ENCODE data around the gene LRBA.
A peak's percentile ranks its signal among the peaks of the same experiment; 100 is the strongest.
"Not testable (repeated sequence)": the region's sequence is repeated elsewhere in the genome, so short reads cannot be mapped to it uniquely, and the experiment has no call there.

Gene LRBA

GRCh38 chr4:150931005-150931404 lies 84.1 kb downstream of the LRBA start:
- peaks cover 17% of the 10 kb centered on the region for H3K36me3 Mint-ChIP-seq (ENCODE audit: low read depth)
- ATAC-seq (no peak), DNase-seq (no peak)
- no peaks in the 10 kb centered on the region for H3K27me3 Mint-ChIP-seq
- no peak overlapping the region for H3K27ac Mint-ChIP-seq
- no peaks in the 10 kb centered on the region for H3K9me3 Mint-ChIP-seq
- no peak overlapping the region for H3K4me3 Mint-ChIP-seq
- H3K4me1 Mint-ChIP-seq: peaks cover 1% of the 10 kb centered on the region

- H3K9me3 Mint-ChIP-seq: no peaks in the 10 kb centered on the region
- H3K4me1 Mint-ChIP-seq: no peaks in the 10 kb centered on the region
- no peak overlapping the region for H3K27ac Mint-ChIP-seq
- ATAC-seq (no peak), DNase-seq (no peak)
- no peaks in the 10 kb centered on the region for H3K27me3 Mint-ChIP-seq
- peaks cover 42% of the 10 kb centered on the region for H3K36me3 Mint-ChIP-seq (ENCODE audit: low read depth)
- H3K4me3 Mint-ChIP-seq: no peak overlapping the region
Measured at GRCh38 chr4:150923945-150924344, 91.1 kb downstream of the LRBA start.

- not testable (repeated sequence) for H3K27ac Mint-ChIP-seq, DNase-seq, H3K27me3 Mint-ChIP-seq, H3K9me3 Mint-ChIP-seq, H3K4me3 Mint-ChIP-seq, H3K4me1 Mint-ChIP-seq, ATAC-seq
- H3K36me3 Mint-ChIP-seq (ENCODE audit: low read depth): peaks cover 42% of the 10 kb centered on the region
Measured at GRCh38 chr4:150921486-150921885, 93.6 kb downstream of the LRBA start.

GRCh38 chr4:150918562-150918961 lies 96.5 kb downstream of the LRBA start:
- H3K27ac Mint-ChIP-seq, DNase-seq, H3K9me3 Mint-ChIP-seq, H3K4me1 Mint-ChIP-seq, ATAC-seq, H3K27me3 Mint-ChIP-seq, H3K4me3 Mint-ChIP-seq: not testable (repeated sequence)
- peaks cover 51% of the 10 kb centered on the region for H3K36me3 Mint-ChIP-seq (ENCODE audit: low read depth)

GRCh38 chr4:150911326-150911725 lies 103.8 kb downstream of the LRBA start:
- no peak overlapping the region for H3K4me3 Mint-ChIP-seq
- peaks cover 21% of the 10 kb centered on the region for H3K9me3 Mint-ChIP-seq
- no peak overlapping the region for H3K27ac Mint-ChIP-seq
- no peak for DNase-seq
- no peaks in the 10 kb centered on the region for H3K27me3 Mint-ChIP-seq
- peaks cover 13% of the 10 kb centered on the region for H3K4me1 Mint-ChIP-seq
- no peak for ATAC-seq
- peaks cover 77% of the 10 kb centered on the region for H3K36me3 Mint-ChIP-seq (ENCODE audit: low read depth)

- H3K4me3 Mint-ChIP-seq: peak overlapping the region; percentile 13
- ATAC-seq (no peak), DNase-seq (no peak)
- H3K9me3 Mint-ChIP-seq: peaks cover 21% of the 10 kb centered on the region
- peaks cover 15% of the 10 kb centered on the region for H3K4me1 Mint-ChIP-seq
- no peaks in the 10 kb centered on the region for H3K27me3 Mint-ChIP-seq
- peaks cover 69% of the 10 kb centered on the region for H3K36me3 Mint-ChIP-seq (ENCODE audit: low read depth)
- H3K27ac Mint-ChIP-seq: no peak overlapping the region
Measured at GRCh38 chr4:150909116-150909515, 106.0 kb downstream of the LRBA start.

- Mint-ChIP-seq H3K27ac (no peak overlapping the region), H3K4me3 (no peak overlapping the region), H3K9me3 (peaks cover 14% of the 10 kb centered on the region), H3K27me3 (no peaks in the 10 kb centered on the region), H3K4me1 (peaks cover 18% of the 10 kb centered on the region), H3K36me3 (ENCODE audit: low read depth) (peaks cover 67% of the 10 kb centered on the region)
- DNase-seq: no peak
- no peak for ATAC-seq
Measured at GRCh38 chr4:150906987-150907633, 108.0 kb downstream of the LRBA start.

GRCh38 chr4:150904671-150905070 lies 110.4 kb downstream of the LRBA start:
- no peak for ATAC-seq
- Mint-ChIP-seq H3K27me3 (no peaks in the 10 kb centered on the region), H3K4me1 (peaks cover 14% of the 10 kb centered on the region), H3K4me3 (no peak overlapping the region), H3K36me3 (ENCODE audit: low read depth) (peaks cover 56% of the 10 kb centered on the region), H3K9me3 (no peaks in the 10 kb centered on the region), H3K27ac (no peak overlapping the region)
- no peak for DNase-seq

GRCh38 chr4:150903603-150904002 lies 111.5 kb downstream of the LRBA start:
- Mint-ChIP-seq H3K36me3 (ENCODE audit: low read depth) (peaks cover 56% of the 10 kb centered on the region), H3K4me1 (peaks cover 7% of the 10 kb centered on the region), H3K4me3 (no peak overlapping the region)

GRCh38 chr4:150896497-150896896 lies 118.6 kb downstream of the LRBA start:
- H3K4me1 Mint-ChIP-seq: no peaks in the 10 kb centered on the region
- DNase-seq (no peak), ATAC-seq (no peak)
- H3K4me3 Mint-ChIP-seq: no peak overlapping the region
- H3K27me3 Mint-ChIP-seq: no peaks in the 10 kb centered on the region
- no peak overlapping the region for H3K27ac Mint-ChIP-seq
- H3K36me3 Mint-ChIP-seq (ENCODE audit: low read depth): peaks cover 45% of the 10 kb centered on the region
- no peaks in the 10 kb centered on the region for H3K9me3 Mint-ChIP-seq

More at GRCh38 chr4:150903603-150904002, 111.5 kb downstream of the LRBA start:
- Mint-ChIP-seq H3K27ac (no peak overlapping the region), H3K27me3 (no peaks in the 10 kb centered on the region), H3K9me3 (no peaks in the 10 kb centered on the region)
- ATAC-seq (peak; percentile 15), DNase-seq (no peak)

GRCh38 chr4:150890246-150890645 lies 124.8 kb downstream of the LRBA start:
- no peak for DNase-seq
- H3K9me3 Mint-ChIP-seq: no peaks in the 10 kb centered on the region
- no peaks in the 10 kb centered on the region for H3K27me3 Mint-ChIP-seq
- no peak overlapping the region for H3K4me3 Mint-ChIP-seq
- H3K36me3 Mint-ChIP-seq (ENCODE audit: low read depth): peaks cover 43% of the 10 kb centered on the region
- no peak for ATAC-seq
- H3K27ac Mint-ChIP-seq: peak overlapping the region; percentile 2
- H3K4me1 Mint-ChIP-seq: peaks cover 14% of the 10 kb centered on the region

GRCh38 chr4:150889306-150889705 lies 125.8 kb downstream of the LRBA start:
- H3K9me3 Mint-ChIP-seq: no peaks in the 10 kb centered on the region
- H3K36me3 Mint-ChIP-seq (ENCODE audit: low read depth): peaks cover 41% of the 10 kb centered on the region
- H3K27ac Mint-ChIP-seq: no peak overlapping the region
- H3K4me1 Mint-ChIP-seq: peaks cover 21% of the 10 kb centered on the region
- DNase-seq (no peak), ATAC-seq (no peak)
- H3K27me3 Mint-ChIP-seq: no peaks in the 10 kb centered on the region
- no peak overlapping the region for H3K4me3 Mint-ChIP-seq

GRCh38 chr4:150888625-150889024 lies 126.5 kb downstream of the LRBA start:
- H3K4me1 Mint-ChIP-seq: peaks cover 21% of the 10 kb centered on the region
- peaks cover 42% of the 10 kb centered on the region for H3K36me3 Mint-ChIP-seq (ENCODE audit: low read depth)
- H3K27me3 Mint-ChIP-seq: no peaks in the 10 kb centered on the region
- H3K4me3 Mint-ChIP-seq: no peak overlapping the region
- no peak overlapping the region for H3K27ac Mint-ChIP-seq
- no peaks in the 10 kb centered on the region for H3K9me3 Mint-ChIP-seq
- ATAC-seq: no peak
- DNase-seq: no peak

- peaks cover 21% of the 10 kb centered on the region for H3K4me1 Mint-ChIP-seq
- H3K27me3 Mint-ChIP-seq: no peaks in the 10 kb centered on the region
- DNase-seq (no peak), ATAC-seq (no peak)
- no peak overlapping the region for H3K27ac Mint-ChIP-seq
- no peaks in the 10 kb centered on the region for H3K9me3 Mint-ChIP-seq
- peaks cover 41% of the 10 kb centered on the region for H3K36me3 Mint-ChIP-seq (ENCODE audit: low read depth)
- no peak overlapping the region for H3K4me3 Mint-ChIP-seq
Measured at GRCh38 chr4:150888217-150888616, 126.9 kb downstream of the LRBA start.

GRCh38 chr4:150886597-150886996 lies 128.5 kb downstream of the LRBA start:
- peaks cover 34% of the 10 kb centered on the region for H3K36me3 Mint-ChIP-seq (ENCODE audit: low read depth)
- no peak for DNase-seq
- H3K27ac Mint-ChIP-seq: no peak overlapping the region
- no peaks in the 10 kb centered on the region for H3K9me3 Mint-ChIP-seq
- no peaks in the 10 kb centered on the region for H3K27me3 Mint-ChIP-seq
- no peak for ATAC-seq
- H3K4me1 Mint-ChIP-seq: peaks cover 21% of the 10 kb centered on the region
- no peak overlapping the region for H3K4me3 Mint-ChIP-seq

GRCh38 chr4:150884625-150885024 lies 130.5 kb downstream of the LRBA start:
- Mint-ChIP-seq H3K9me3 (no peaks in the 10 kb centered on the region), H3K36me3 (ENCODE audit: low read depth) (peaks cover 39% of the 10 kb centered on the region), H3K4me1 (peaks cover 18% of the 10 kb centered on the region), H3K27me3 (no peaks in the 10 kb centered on the region), H3K27ac (no peak overlapping the region), H3K4me3 (no peak overlapping the region)
- DNase-seq (no peak), ATAC-seq (no peak)
